ENCODE measurements around the gene DNAJC6. TPM values are rescaled to one million over a fixed set of nuclear protein-coding genes. Genes with fewer than 3 reads are reported as not detected.
A peak's percentile ranks its signal among the peaks of the same experiment; 100 is the strongest.

The DNAJC6 gene
- total and polyA plus RNA-seq, 2 of the 13 experiments (the other 11 are each of a cell fraction or from before 2014, with no cell fraction given): 1.0 to 1.6 TPM

GRCh38 chr1:65420590-65421350 lies 111.4 kb downstream of the DNAJC6 start, which contains the start of the genes LEPR and LEPROT (continued):
- TF ChIP-seq ZNF30 (CRISPR knock-in tag; IDR thresholded peaks at IDR 0.05) (0 out of 2 replicates have a peak, but pooled peaks have one; percentile 32), ZNF318 (CRISPR knock-in tag; IDR thresholded peaks at IDR 0.05) (0 out of 2 replicates have a peak, but pooled peaks have one; percentile 29), GZF1 (CRISPR knock-in tag; IDR thresholded peaks at IDR 0.05) (no peak; the same call in 1 of the 2 replicates), ZNF224 (CRISPR knock-in tag; IDR thresholded peaks at IDR 0.05) (no peak), AKNA (CRISPR knock-in tag; IDR thresholded peaks at IDR 0.05; ENCODE audit: borderline replicate concordance) (0 out of 2 replicates have a peak, but pooled peaks have one; percentile 53), ZIK1 (CRISPR knock-in tag; IDR thresholded peaks at IDR 0.05; ENCODE audit: borderline replicate concordance, low read depth) (no peak), UBTF (CRISPR knock-in tag; IDR thresholded peaks at IDR 0.05) (peak; percentile 90)
